DND-41 (cell line): ENCODE measurements around the gene UNC119.

Experiments used
- ATAC-seq: fragments of 200-7000 bp; cut with Tn5 transposase; 3 replicates; pipeline ENCODE4 v1.9.1; 2021; ENCODE audit warnings: low read depth; ENCODE audit not compliant: insufficient read depth
- DNase-seq: peaks from one replicate; pipeline ENCODE4 v3.0.0-alpha.2; 2020
- H2AFZ ChIP-seq: 2 replicates; pipeline ENCODE4 v1.6.0; 2012; ENCODE audit warnings: low read depth, low read length
- H3K27ac ChIP-seq: 2 replicates; pipeline ENCODE4 v1.5.1; 2012; ENCODE audit warnings: low read length, inconsistent platforms
- H3K27me3 ChIP-seq: fragments of 200-600 bp; sonication (generic); 2 replicates; pipeline ENCODE4 v1.6.0; 2012; ENCODE audit warnings: low read length, mild to moderate bottlenecking, inconsistent platforms; ENCODE audit not compliant: insufficient read depth, poor library complexity
- H3K36me3 ChIP-seq: 2 replicates; pipeline ENCODE4 v1.5.1; 2012; ENCODE audit warnings: low read length, inconsistent platforms; ENCODE audit not compliant: insufficient read depth
- H3K4me1 ChIP-seq: 2 replicates; pipeline ENCODE4 v1.5.1; 2012; ENCODE audit warnings: mild to moderate bottlenecking, low read length; ENCODE audit not compliant: insufficient read depth
- H3K4me2 ChIP-seq: 2 replicates; pipeline ENCODE4 v1.6.0; 2012; ENCODE audit warnings: mild to moderate bottlenecking, moderate library complexity, low read length, inconsistent platforms; ENCODE audit not compliant: insufficient read depth
- H3K4me3 ChIP-seq, 2 experiments: fragments of 200-600 bp in 1 of 2; shearing (Covaris generic) in 1 of 2; 2 replicates each; pipeline ENCODE4 v1.5.1; 2012 to 2016; ENCODE audit warnings: inconsistent platforms in 2 of 2, low read length in 2 of 2, mild to moderate bottlenecking in 2 of 2, low read depth in 1 of 2, moderate library complexity in 1 of 2
- H3K79me2 ChIP-seq: 2 replicates; pipeline ENCODE4 v1.6.0; 2012; ENCODE audit warnings: low read length, inconsistent platforms; ENCODE audit not compliant: insufficient read depth
- H3K9ac ChIP-seq: 2 replicates; pipeline ENCODE4 v1.6.0; 2012; ENCODE audit warnings: low read depth, mild to moderate bottlenecking, inconsistent platforms, low read length, moderate library complexity
- H3K9me3 ChIP-seq: 2 replicates; pipeline ENCODE4 v1.5.1; 2012; ENCODE audit warnings: low read length, moderate library complexity, mild to moderate bottlenecking, inconsistent platforms; ENCODE audit not compliant: insufficient read depth, severe bottlenecking
- H4K20me1 ChIP-seq: 2 replicates; pipeline ENCODE4 v1.6.0; 2012; ENCODE audit warnings: low read length; ENCODE audit not compliant: insufficient read depth
- CTCF ChIP-seq: IDR thresholded peaks from 2 replicates; pipeline ENCODE4 v1.5.1; 2012; ENCODE audit warnings: borderline replicate concordance, low read length, moderate library complexity, mild to moderate bottlenecking; ENCODE audit not compliant: poor library complexity, severe bottlenecking; ENCODE audit errors: extremely low read depth
- EZH2 ChIP-seq: IDR thresholded peaks from 3 replicates; pipeline ENCODE4 v1.6.1; 2012; ENCODE audit warnings: borderline replicate concordance, low read depth, mild to moderate bottlenecking, moderate library complexity, low read length, inconsistent platforms; ENCODE audit not compliant: severe bottlenecking

Gene UNC119

GRCh38 chr17:28498652-28499363 is 53.6 kb downstream of the UNC119 start:
- Histone ChIP-seq H3K27me3 (peaks cover 11% of the 10 kb centered on the region), H3K4me3 (no peak overlapping the region), H3K9ac (no peak overlapping the region), H3K36me3 (no peaks in the 10 kb centered on the region), H4K20me1 (no peaks in the 10 kb centered on the region), H3K9me3 (no peaks in the 10 kb centered on the region), H3K79me2 (no peaks in the 10 kb centered on the region), H3K27ac (no peak overlapping the region), H2AFZ (no peak overlapping the region), H3K4me1 (no peaks in the 10 kb centered on the region), H3K4me2 (no peak overlapping the region)
- TF ChIP-seq EZH2 (no peak), CTCF (no peak)
- ATAC-seq, result no peak
- DNase-seq, result no peak

- H3K4me1 ChIP-seq, result no peaks in the 10 kb centered on the region
- DNase-seq, result no peak
- no peaks in the 10 kb centered on the region for H4K20me1 ChIP-seq
- H3K79me2 ChIP-seq, result no peaks in the 10 kb centered on the region
- no peak overlapping the region for H3K27ac ChIP-seq
- no peak for TF ChIP-seq CTCF
- TF ChIP-seq EZH2, result no peak
- no peaks in the 10 kb centered on the region for H3K36me3 ChIP-seq
- no peaks in the 10 kb centered on the region for H3K9me3 ChIP-seq
- peaks cover 10% of the 10 kb centered on the region for H3K27me3 ChIP-seq
- no peak overlapping the region for H3K9ac ChIP-seq
- H2AFZ ChIP-seq, result no peak overlapping the region
- no peak overlapping the region for H3K4me3 ChIP-seq
- no peak overlapping the region for H3K4me2 ChIP-seq
- ATAC-seq, result no peak
Observed at GRCh38 chr17:28497931-28498330, 54.5 kb downstream of the UNC119 start.
